Upper lobe of left lung (tissue), 4 donors: Measurements from ENCODE around the gene CCAR1.

Experiments used
- EP300 ChIP-seq, 4 donors: sonication (generic); formaldehyde crosslinking; IDR thresholded peaks; one replicate each; pipeline ENCODE4 v1.5.1; 2017; ENCODE audit warnings: antibody characterized with exemption in 4 of 4, control low read depth in 2 of 4
- POLR2A ChIP-seq, 4 donors: fragments of 450-650 bp; IDR thresholded peaks; one replicate each; pipeline ENCODE4 v1.5.1; 2016 to 2017; ENCODE audit warnings: antibody characterized with exemption in 4 of 4, mild to moderate bottlenecking in 2 of 4
- POLR2AphosphoS5 ChIP-seq, 2 donors: sonication (generic); formaldehyde crosslinking; IDR thresholded peaks; one replicate each; pipeline ENCODE4 v1.5.1; 2017; ENCODE audit warnings: antibody characterized with exemption in 2 of 2
- TF ChIP-seq, protein P1 (sequence below), 6 experiments: fragments of 450-650 bp in 4 of 6; fragments of 200-600 bp in 2 of 6; sonication (generic) in 2 of 6; IDR thresholded peaks; one replicate each; pipeline ENCODE4 v1.5.1; 2016 to 2019; ENCODE audit warnings: antibody characterized with exemption in 6 of 6

GRCh38 chr10:68816796-68817412 is 95.9 kb downstream of the CCAR1 start:
- TF ChIP-seq, protein P1, sequence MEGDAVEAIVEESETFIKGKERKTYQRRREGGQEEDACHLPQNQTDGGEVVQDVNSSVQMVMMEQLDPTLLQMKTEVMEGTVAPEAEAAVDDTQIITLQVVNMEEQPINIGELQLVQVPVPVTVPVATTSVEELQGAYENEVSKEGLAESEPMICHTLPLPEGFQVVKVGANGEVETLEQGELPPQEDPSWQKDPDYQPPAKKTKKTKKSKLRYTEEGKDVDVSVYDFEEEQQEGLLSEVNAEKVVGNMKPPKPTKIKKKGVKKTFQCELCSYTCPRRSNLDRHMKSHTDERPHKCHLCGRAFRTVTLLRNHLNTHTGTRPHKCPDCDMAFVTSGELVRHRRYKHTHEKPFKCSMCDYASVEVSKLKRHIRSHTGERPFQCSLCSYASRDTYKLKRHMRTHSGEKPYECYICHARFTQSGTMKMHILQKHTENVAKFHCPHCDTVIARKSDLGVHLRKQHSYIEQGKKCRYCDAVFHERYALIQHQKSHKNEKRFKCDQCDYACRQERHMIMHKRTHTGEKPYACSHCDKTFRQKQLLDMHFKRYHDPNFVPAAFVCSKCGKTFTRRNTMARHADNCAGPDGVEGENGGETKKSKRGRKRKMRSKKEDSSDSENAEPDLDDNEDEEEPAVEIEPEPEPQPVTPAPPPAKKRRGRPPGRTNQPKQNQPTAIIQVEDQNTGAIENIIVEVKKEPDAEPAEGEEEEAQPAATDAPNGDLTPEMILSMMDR (IDR thresholded peaks at IDR 0.05), result no peak
- no peak for TF ChIP-seq POLR2A (IDR thresholded peaks at IDR 0.05)
- TF ChIP-seq EP300 (IDR thresholded peaks at IDR 0.05), result no peak
- no peak for TF ChIP-seq POLR2AphosphoS5 (IDR thresholded peaks at IDR 0.05)
